Heart right ventricle (tissue), 16 donors: ENCODE measurements around the gene DROSHA. TPM values are rescaled to one million over a fixed set of nuclear protein-coding genes. Genes with fewer than 3 reads are reported as not detected.

Experiments
- ATAC-seq, 8 donors: fragments of 200-7000 bp; cut with Tn5 transposase; one replicate each; pipeline ENCODE4 v1.9.1; 2020; ENCODE audit warnings: mild to moderate bottlenecking in 8 of 8, moderate library complexity in 8 of 8, moderate number of reproducible peaks in 1 of 8
- DNase-seq, 2 donors: peaks; one replicate each; pipeline ENCODE4 v3.0.0-alpha.2; 2020
- H3K27ac ChIP-seq, 10 donors: fragments of 200-600 bp; sonication (generic) in 2 of 10; one replicate each; pipeline versions ENCODE4 v1.5.0 to v1.8.0; 2020 to 2022; ENCODE audit warnings: mild to moderate bottlenecking in 3 of 10
- H3K27me3 ChIP-seq, 7 donors: fragments of 200-600 bp; one replicate each; pipeline ENCODE4 v1.8.0; 2021 to 2022; ENCODE audit warnings: mild to moderate bottlenecking in 2 of 7
- H3K36me3 ChIP-seq, 9 donors: fragments of 200-600 bp; sonication (generic) in 1 of 9; one replicate each; pipeline versions ENCODE4 v1.5.0 to v1.8.0; 2020 to 2022; ENCODE audit warnings: mild to moderate bottlenecking in 2 of 9
- H3K4me1 ChIP-seq, 9 donors: fragments of 200-600 bp; sonication (generic) in 1 of 9; one replicate each; pipeline versions ENCODE4 v1.5.0 to v1.8.0; 2020 to 2022; ENCODE audit warnings: mild to moderate bottlenecking in 4 of 9
- H3K4me3 ChIP-seq, 10 donors: fragments of 200-600 bp; sonication (generic) in 2 of 10; one replicate each; pipeline versions ENCODE4 v1.5.0 to v1.8.0; 2020 to 2022; ENCODE audit warnings: mild to moderate bottlenecking in 7 of 10, moderate library complexity in 2 of 10
- H3K9me3 ChIP-seq, 11 donors: fragments of 200-600 bp in 10 of 11; sonication (generic) in 2 of 11; one replicate each; pipeline versions ENCODE4 v1.5.0 to v1.8.0; 2013 to 2022; ENCODE audit warnings: mild to moderate bottlenecking in 2 of 11, control low read depth in 1 of 11, moderate library complexity in 1 of 11
- CTCF ChIP-seq, 9 donors: fragments of 200-600 bp; sonication (generic) in 2 of 9; IDR thresholded peaks; one replicate each; pipeline versions ENCODE4 v1.5.0 to v1.8.0; 2021 to 2022; ENCODE audit warnings: antibody characterized with exemption in 9 of 9, mild to moderate bottlenecking in 5 of 9, moderate library complexity in 1 of 9
- WGBS, 2 donors: extraction: QIAGEN DNeasy Blood & Tissue Kit; methylation state at CpG; one replicate each; pipeline ENCODE4 v1.1.7; 2013; ENCODE audit warnings: inconsistent platforms in 1 of 2; 5-methylcytosine and 5-hydroxymethylcytosine counted together
- intact Hi-C, 10 donors: fragments of 100-400 bp; cut with DNase I; formaldehyde crosslinking; loops; one replicate each; pipeline versions ENCODE4 v1.11.1 to v1.14.2; 2022
- polyA plus RNA-seq, 2 donors: library from polyadenylated mRNA; stranded (reverse); fragments of 200-250 nt; gene quantifications; one replicate each; pipeline ENCODE4 v1.2.3, GENCODE V29; 2013
- total RNA-seq, 10 donors: library from RNA; stranded (reverse); fragmentation: NEBNext Ultra II Directional in 3 of 10; extraction: Animal tissue kit (Norgen Biotek cat#: 25700) in 3 of 10; gene quantifications; one replicate each; pipeline versions ENCODE4 v1.2.1 to v1.2.4, GENCODE V29; 2021 to 2023
- donor health status: Arrhythmogenic right ventricular cardiomyopathy.
- donor health status: ischemic (EF 13 %, LVEDD 7.1; RV severe dilation, severe dysfunction).
- donor health status: healthy with polysubstance abuse.
- donor health status: DM: no; HTN: yes; CAD: no.
- donor health status: DM: no; HTN: no; CAD: no.
- donor health status: ischemic (EF 25% LVEDD 6.9; RV normal size, moderate dysfunction).
- donor health status: ischemic (EF 25% LVEDD 5.7; RV mildly dilated, moderate dysfunction).
- donor health status: healthy.
- donor health status: DM: yes; HTN: yes; CAD: no.
- donor health status: Ischemic cardiomyopathy.
- donor health status: ischemic (EF 35%, LVEDD 5.7; RV mildly dilated, moderate dysfunction).
- donor health status: nonischemic (EF 11% LVEDD 7.7; RV severe dilation, severe dysfunction).
- donor health status: DM: yes; HTN: yes; CAD: no.
- donor health status: PGD.
- donor health status: ischemic (EF 29% LVEDD 5.4; RV normal size, mild dysfunction).
- donor health status: nonischemic (EF 23%, LVEDD 6.1; RV moderate dilation, normal function).

The DROSHA gene
- total and polyA plus RNA-seq, 12 donors, result 29.8 to 47.6 (median 36.2) TPM

DNA sequence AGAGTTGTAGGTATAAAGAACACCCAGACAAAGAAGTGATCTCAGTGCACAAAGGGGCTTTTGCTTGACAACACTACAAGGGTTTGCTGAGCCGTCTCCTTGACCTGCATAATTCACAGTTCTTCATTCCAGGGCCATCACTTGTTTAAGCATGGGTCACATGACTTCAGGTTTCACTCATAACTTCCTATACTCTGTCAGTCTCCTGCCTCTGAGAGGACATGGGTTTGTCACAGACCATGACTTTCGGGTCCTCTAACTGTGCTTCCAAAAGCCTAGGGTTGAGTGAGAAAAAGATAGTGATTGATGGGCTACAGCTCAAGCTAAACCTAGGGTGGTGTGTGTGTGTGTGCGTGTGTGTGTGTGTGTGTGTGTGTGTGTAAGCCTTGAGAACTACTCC lies 172.1 kb downstream of the DROSHA start:
- DNase-seq (no peak), ATAC-seq (no peak)
- Histone ChIP-seq H3K4me1 (peaks cover 0 to 4% (median 0%) of the 10 kb centered on the region in 9 donors), H3K4me3 (no peak overlapping the region), H3K27me3 (no peaks in the 10 kb centered on the region), H3K27ac (no peak overlapping the region), H3K9me3 (peaks cover 0 to 8% (median 0%) of the 10 kb centered on the region in 11 donors), H3K36me3 (no peaks in the 10 kb centered on the region)
- no peak for TF ChIP-seq CTCF (IDR thresholded peaks at IDR 0.05)
- intact Hi-C loops, result loop anchor here in 1 of 10 donors (10.0 kb wide), 1 partner anchor 805 kb away; no protein-coding TSS in a partner anchor
- WGBS, 2 donors, result 69 to 75% methylated on average over 3 of the region's 3 CpGs

DNA sequence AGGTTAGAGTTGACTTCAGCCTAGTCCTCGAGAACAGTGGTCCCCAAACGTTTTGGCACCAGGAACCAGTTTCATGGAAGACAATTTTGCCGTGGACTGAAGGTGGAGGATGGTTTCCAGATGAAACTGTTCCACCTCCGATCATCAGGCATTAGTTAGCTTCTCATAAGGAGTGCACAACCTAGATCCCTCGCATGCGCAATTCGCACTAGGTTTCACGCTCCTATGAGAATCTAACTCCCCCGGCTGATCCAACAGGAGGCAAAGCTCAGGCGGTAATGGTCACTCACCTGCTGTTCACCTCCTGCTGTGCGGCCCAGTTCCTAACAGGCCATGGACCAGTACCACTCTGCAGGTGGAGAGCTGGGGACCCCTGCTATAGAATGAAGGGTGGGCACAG lies 174.9 kb downstream of the DROSHA start:
- H3K9me3 ChIP-seq, result peaks cover 0 to 8% (median 0%) of the 10 kb centered on the region in 11 donors
- no peak for TF ChIP-seq CTCF (IDR thresholded peaks at IDR 0.05)
- H3K27me3 ChIP-seq, result no peaks in the 10 kb centered on the region
- no peak overlapping the region for H3K27ac ChIP-seq
- intact Hi-C loops, result loop anchor here in 1 of 10 donors (10.0 kb wide), 1 partner anchor 802 kb away; no protein-coding TSS in a partner anchor
- ATAC-seq (no peak), DNase-seq (no peak)
- 83 to 87% methylated on average over 11 of the region's 11 CpGs for WGBS, 2 donors
- H3K4me1 ChIP-seq, result peaks cover 0 to 4% (median 0%) of the 10 kb centered on the region in 9 donors
- H3K36me3 ChIP-seq, result no peaks in the 10 kb centered on the region
- no peak overlapping the region for H3K4me3 ChIP-seq

GRCh38 chr5:31355337-31355736 lies 176.6 kb downstream of the DROSHA start:
- H3K27ac ChIP-seq, result no peak overlapping the region
- no peak overlapping the region for H3K4me3 ChIP-seq
- DNase-seq (no peak), ATAC-seq (no peak)
- no peaks in the 10 kb centered on the region for H3K4me1 ChIP-seq
- intact Hi-C loops, result loop anchor here in 1 of 10 donors (10.0 kb wide), 1 partner anchor 801 kb away; no protein-coding TSS in a partner anchor
- no peaks in the 10 kb centered on the region for H3K36me3 ChIP-seq
- H3K9me3 ChIP-seq, result peaks cover 0 to 8% (median 0%) of the 10 kb centered on the region in 11 donors
- no peak for TF ChIP-seq CTCF (IDR thresholded peaks at IDR 0.05)
- 56 to 66% methylated on average over 3 of the region's 3 CpGs for WGBS, 2 donors
- H3K27me3 ChIP-seq, result no peaks in the 10 kb centered on the region

Other genes starting within 250 kb of the DROSHA start
- gene C5orf22, start 208 bp upstream of the DROSHA start, total RNA-seq, result 10 to 100 TPM; 19.6 to 33.0 (median 25.7) TPM
- 10 to 100 TPM in 1 of 2 donors, 1 to 10 TPM in 1; 5.7 to 13.1 TPM for gene C5orf22, start 208 bp upstream of the DROSHA start, polyA plus RNA-seq
- gene PDZD2, start 107.0 kb upstream of the DROSHA start, total RNA-seq, result 100 to 1,000 TPM in 3 of 10 donors, 10 to 100 TPM in 7; 41.6 to 117 (median 89.0) TPM
- gene PDZD2, start 107.0 kb upstream of the DROSHA start, polyA plus RNA-seq, result 10 to 100 TPM in 1 of 2 donors, 1 to 10 TPM in 1; 9.0 to 24.1 TPM